Measurements from ENCODE around the gene PCBP3. TPM values are rescaled to one million over a fixed set of nuclear protein-coding genes. Genes with fewer than 3 reads are reported as not detected.

PCBP3 gene
- polyA plus RNA-seq, 1 donor (not counting 4 experiments of a cell fraction or from before 2014, with no cell fraction given), result 0.25 TPM

DNA sequence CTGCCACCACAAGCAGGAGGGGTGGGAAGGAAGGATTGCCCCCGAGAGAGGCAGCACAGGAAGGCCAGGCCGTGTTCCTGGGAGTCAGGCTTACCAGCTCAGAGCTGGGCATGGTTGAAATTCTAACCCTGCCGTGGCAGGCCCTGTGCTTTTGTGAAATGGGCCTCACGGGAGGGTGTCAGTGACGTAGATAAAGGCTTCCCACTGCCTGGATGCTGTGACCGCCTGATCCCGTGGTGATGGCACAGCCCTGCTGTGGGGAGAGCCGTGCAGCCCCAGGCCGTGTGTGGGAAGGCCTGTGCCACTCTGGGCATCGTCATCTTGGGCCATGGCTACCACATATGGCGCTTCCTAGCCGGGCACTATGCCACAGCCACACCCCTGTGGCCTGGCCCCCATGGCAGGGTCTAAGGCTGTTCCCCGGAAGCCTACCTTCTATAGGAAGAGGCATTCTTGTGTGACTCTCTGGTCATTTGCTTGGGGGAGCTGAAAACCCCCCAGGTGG lies 161.3 kb downstream of the PCBP3 start:
- Histone ChIP-seq H3K9me1 (ENCODE audit: control insufficient read depth, extremely low read depth, insufficient read depth, low read length) (no peaks in the 10 kb centered on the region), H3K4me2 (ENCODE audit: control insufficient read depth, extremely low read depth, insufficient read depth, low read depth, low read length) (no peak overlapping the region), H3K4me3 (ENCODE audit: control insufficient read depth in 2 of 3, extremely low read depth in 1 of 3, insufficient read depth in 2 of 3, low read depth in 1 of 3, low read length in 3 of 3) (no peak overlapping the region), H3K9me3 (ENCODE audit: control insufficient read depth, low read depth, low read length) (no peaks in the 10 kb centered on the region), H3K27ac (ENCODE audit: control insufficient read depth, insufficient read depth, low read length) (no peak overlapping the region), H3K9ac (ENCODE audit: control insufficient read depth, extremely low read depth, insufficient read depth, low read length) (no peak overlapping the region), H3K4me1 (ENCODE audit: control insufficient read depth, extremely low read depth, insufficient read depth, low read length) (no peaks in the 10 kb centered on the region), H3K79me2 (ENCODE audit: control insufficient read depth, insufficient read depth, low read length) (no peaks in the 10 kb centered on the region), H4K20me1 (ENCODE audit: control insufficient read depth, extremely low read depth, insufficient read depth, low read length) (no peaks in the 10 kb centered on the region), H2AFZ (ENCODE audit: control insufficient read depth, low read length) (no peak overlapping the region), H3K36me3 (ENCODE audit: control insufficient read depth in 2 of 2, extremely low read depth in 1 of 2, insufficient read depth in 2 of 2, low read length in 2 of 2) (no peaks in the 10 kb centered on the region), H3K27me3 (ENCODE audit: control insufficient read depth, extremely low read depth, insufficient read depth, low read length) (peaks cover 7% of the 10 kb centered on the region)
- dilution Hi-C loops (cut with MboI; ENCODE audit: extremely low pct_ligation_motif_present, low sequenced_read_pairs), result no loop called here
- DNase-seq (ENCODE audit: low read depth, low spot score) (no peak), FAIRE-seq (no peak)
- TF ChIP-seq, protein P1, sequence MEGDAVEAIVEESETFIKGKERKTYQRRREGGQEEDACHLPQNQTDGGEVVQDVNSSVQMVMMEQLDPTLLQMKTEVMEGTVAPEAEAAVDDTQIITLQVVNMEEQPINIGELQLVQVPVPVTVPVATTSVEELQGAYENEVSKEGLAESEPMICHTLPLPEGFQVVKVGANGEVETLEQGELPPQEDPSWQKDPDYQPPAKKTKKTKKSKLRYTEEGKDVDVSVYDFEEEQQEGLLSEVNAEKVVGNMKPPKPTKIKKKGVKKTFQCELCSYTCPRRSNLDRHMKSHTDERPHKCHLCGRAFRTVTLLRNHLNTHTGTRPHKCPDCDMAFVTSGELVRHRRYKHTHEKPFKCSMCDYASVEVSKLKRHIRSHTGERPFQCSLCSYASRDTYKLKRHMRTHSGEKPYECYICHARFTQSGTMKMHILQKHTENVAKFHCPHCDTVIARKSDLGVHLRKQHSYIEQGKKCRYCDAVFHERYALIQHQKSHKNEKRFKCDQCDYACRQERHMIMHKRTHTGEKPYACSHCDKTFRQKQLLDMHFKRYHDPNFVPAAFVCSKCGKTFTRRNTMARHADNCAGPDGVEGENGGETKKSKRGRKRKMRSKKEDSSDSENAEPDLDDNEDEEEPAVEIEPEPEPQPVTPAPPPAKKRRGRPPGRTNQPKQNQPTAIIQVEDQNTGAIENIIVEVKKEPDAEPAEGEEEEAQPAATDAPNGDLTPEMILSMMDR (optimal IDR thresholded peaks at IDR 0.05 in 1 of 3, IDR thresholded peaks at IDR 0.05 in 1 of 3, conservative IDR thresholded peaks at IDR 0.05 in 1 of 3; ENCODE audit: extremely low read depth in 1 of 3, insufficient read depth in 2 of 3, low read length in 3 of 3), result no peak
- no peak for TF ChIP-seq EZH2 (IDR thresholded peaks at IDR 0.05; ENCODE audit: low read length)

DNA sequence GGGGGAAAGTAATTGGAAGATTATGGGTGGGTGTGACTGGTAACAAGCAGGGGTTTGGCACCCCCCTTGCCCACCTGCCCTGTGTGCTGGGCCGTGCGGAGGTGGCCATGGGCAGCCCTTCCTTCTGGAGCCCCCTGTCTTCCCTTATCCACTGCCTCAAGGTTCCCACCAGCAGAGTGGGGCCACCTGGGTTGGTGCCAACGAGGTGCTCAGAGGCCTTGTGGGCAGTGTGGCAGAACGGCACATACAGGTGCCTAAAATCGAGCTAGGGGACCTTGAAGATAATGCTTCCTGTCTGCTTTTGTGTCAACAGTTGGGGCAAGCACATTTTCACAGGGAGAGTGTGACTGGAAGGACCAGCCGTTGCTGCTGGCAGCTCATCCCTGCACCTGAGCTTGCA lies 161.8 kb downstream of the PCBP3 start:
- dilution Hi-C loops (cut with MboI; ENCODE audit: extremely low pct_ligation_motif_present, low sequenced_read_pairs), result no loop called here
- TF ChIP-seq, protein P1 (optimal IDR thresholded peaks at IDR 0.05 in 1 of 3, IDR thresholded peaks at IDR 0.05 in 1 of 3, conservative IDR thresholded peaks at IDR 0.05 in 1 of 3; ENCODE audit: extremely low read depth in 1 of 3, insufficient read depth in 2 of 3, low read length in 3 of 3), result no peak
- no peak for TF ChIP-seq EZH2 (IDR thresholded peaks at IDR 0.05; ENCODE audit: low read length)
- Histone ChIP-seq H4K20me1 (ENCODE audit: control insufficient read depth, extremely low read depth, insufficient read depth, low read length) (no peaks in the 10 kb centered on the region), H3K79me2 (ENCODE audit: control insufficient read depth, insufficient read depth, low read length) (no peaks in the 10 kb centered on the region), H3K4me3 (ENCODE audit: control insufficient read depth in 2 of 3, extremely low read depth in 1 of 3, insufficient read depth in 2 of 3, low read depth in 1 of 3, low read length in 3 of 3) (no peak overlapping the region), H2AFZ (ENCODE audit: control insufficient read depth, low read length) (no peak overlapping the region), H3K4me2 (ENCODE audit: control insufficient read depth, extremely low read depth, insufficient read depth, low read depth, low read length) (no peak overlapping the region), H3K27me3 (ENCODE audit: control insufficient read depth, extremely low read depth, insufficient read depth, low read length) (peaks cover 7% of the 10 kb centered on the region), H3K9me3 (ENCODE audit: control insufficient read depth, low read depth, low read length) (no peaks in the 10 kb centered on the region), H3K36me3 (ENCODE audit: control insufficient read depth in 2 of 2, extremely low read depth in 1 of 2, insufficient read depth in 2 of 2, low read length in 2 of 2) (no peaks in the 10 kb centered on the region), H3K9ac (ENCODE audit: control insufficient read depth, extremely low read depth, insufficient read depth, low read length) (no peak overlapping the region), H3K9me1 (ENCODE audit: control insufficient read depth, extremely low read depth, insufficient read depth, low read length) (no peaks in the 10 kb centered on the region), H3K4me1 (ENCODE audit: control insufficient read depth, extremely low read depth, insufficient read depth, low read length) (no peaks in the 10 kb centered on the region), H3K27ac (ENCODE audit: control insufficient read depth, insufficient read depth, low read length) (no peak overlapping the region)
- FAIRE-seq (no peak), DNase-seq (ENCODE audit: low read depth, low spot score) (no peak)
